HepG2 (cell line): Measurements from ENCODE around the gene CCDC157. TPM values are rescaled to one million over a fixed set of nuclear protein-coding genes. Genes with fewer than 3 reads are reported as not detected.
A peak's percentile ranks its signal among the peaks of the same experiment; 100 is the strongest.

ENCODE experiments used
- ATAC-seq: fragments of 200-7000 bp; cut with Tn5 transposase; 3 replicates; pipeline ENCODE4 v1.9.1; 2020; ENCODE audit warnings: mild to moderate bottlenecking, moderate library complexity
- BruUV-seq: library from RNA; stranded (reverse); fragments of 400-500 nt; replicated peaks from 2 replicates; lab custom pipeline; 2021; lab: Mats Ljungman, UMichigan
- CTCF ChIA-PET: fragments of 300-600 bp; formaldehyde crosslinking; extraction: SDS; loops from one replicate; lab custom pipeline; 2021; ENCODE audit warnings: low total read pairs, inconsistent platforms, low intra/inter-chr PET ratio; lab: Yijun Ruan, JAX
- POLR2A ChIA-PET: fragments of 350-600 bp; sonication (Branson Sonifier 250); formaldehyde crosslinking; loops from one replicate; lab custom pipeline; 2020; ENCODE audit warnings: antibody characterized with exemption, inconsistent platforms; lab: Yijun Ruan, JAX
- DNase-seq: peaks from one replicate; pipeline ENCODE4 v3.0.0-alpha.2; 2015; ENCODE audit warnings: low spot score
- FAIRE-seq: peaks from 3 replicates; lab custom pipeline; 2011; peaks lifted over from hg19 to GRCh38; lab: Jason Lieb, UNC
- H2AFZ ChIP-seq: one replicate; pipeline ENCODE4 v1.6.1; 2011; ENCODE audit warnings: low read length, inconsistent platforms
- H3K27ac ChIP-seq: fragments of 300-600 bp; 3 replicates; pipeline ENCODE4 v1.8.0; 2011; ENCODE audit warnings: mixed run types, mild to moderate bottlenecking, mixed read lengths, low read length, inconsistent platforms; ENCODE audit not compliant: insufficient read depth; ENCODE audit errors: extremely low read length
- H3K27me3 ChIP-seq, 2 experiments: fragments of 200-600 bp in 1 of 2; 2 replicates in 1 of 2; 3 replicates in 1 of 2; pipeline versions ENCODE4 v1.6.0 to v1.8.0; 2011; ENCODE audit warnings: low read length in 2 of 2, mild to moderate bottlenecking in 2 of 2, moderate library complexity in 2 of 2, inconsistent platforms in 1 of 2; ENCODE audit not compliant: insufficient read depth in 2 of 2, control insufficient read depth in 1 of 2
- H3K36me3 ChIP-seq, 2 experiments: fragments of 200-600 bp in 1 of 2; replicated peaks in 1 of 2; 2 replicates in 1 of 2; 3 replicates in 1 of 2; pipeline versions ENCODE4 v1.5.1 to v1.8.0; 2011; ENCODE audit warnings: low read length in 2 of 2, inconsistent platforms in 1 of 2; ENCODE audit not compliant: insufficient read depth in 2 of 2, control insufficient read depth in 1 of 2
- H3K4me1 ChIP-seq: 2 replicates; pipeline ENCODE4 v1.5.1; 2012; ENCODE audit warnings: low read length, inconsistent platforms; ENCODE audit not compliant: insufficient read depth
- H3K4me2 ChIP-seq: 2 replicates; pipeline ENCODE4 v1.6.0; 2011; ENCODE audit warnings: low read depth, low read length, inconsistent platforms
- H3K4me3 ChIP-seq, 3 experiments: fragments of 200-600 bp in 1 of 3; sonication (generic), shearing (Covaris generic) in 1 of 3; replicated peaks in 1 of 3; 2 replicates each; pipeline ENCODE4 v1.5.1; 2011 to 2016; ENCODE audit warnings: low read length in 3 of 3, inconsistent platforms in 2 of 3, low read depth in 2 of 3, mild to moderate bottlenecking in 2 of 3, control low read depth in 1 of 3, mixed read lengths in 1 of 3; ENCODE audit not compliant: insufficient read depth in 1 of 3
- H3K79me2 ChIP-seq: one replicate; pipeline ENCODE4 v1.6.1; 2011; ENCODE audit warnings: low read length, inconsistent platforms; ENCODE audit not compliant: insufficient read depth
- H3K9ac ChIP-seq: 2 replicates; pipeline ENCODE4 v1.6.0; 2011; ENCODE audit warnings: mild to moderate bottlenecking, low read depth, low read length, inconsistent platforms; ENCODE audit not compliant: insufficient read depth
- H3K9me3 ChIP-seq: 2 replicates; pipeline ENCODE4 v1.5.1; 2012; ENCODE audit warnings: mild to moderate bottlenecking, low read length
- H4K20me1 ChIP-seq: 2 replicates; pipeline ENCODE4 v1.6.0; 2011; ENCODE audit warnings: inconsistent platforms, mild to moderate bottlenecking, low read length, moderate library complexity; ENCODE audit not compliant: insufficient read depth
- ATM ChIP-seq: fragments of 450-650 bp; IDR thresholded peaks from 2 replicates; pipeline ENCODE4 v1.7.1; 2017; ENCODE audit warnings: mild to moderate bottlenecking, borderline replicate concordance
- CEBPB ChIP-seq: IDR thresholded peaks from 2 replicates; pipeline ENCODE4 v1.6.1; 2011; ENCODE audit warnings: low read depth, low read length, improper control_type of control experiment, borderline replicate concordance
- EZH2 ChIP-seq: conservative IDR thresholded peaks from 2 replicates; pipeline ENCODE4 v1.6.1; 2012; ENCODE audit warnings: mild to moderate bottlenecking, low read depth, low read length, moderate library complexity
- MAFG ChIP-seq: sonication (generic); formaldehyde crosslinking; IDR thresholded peaks from 2 replicates; pipeline ENCODE4 v1.5.1; 2020; ENCODE audit warnings: mild to moderate bottlenecking, missing genetic modification reagents
- ZNF329 ChIP-seq: sonication (generic); formaldehyde crosslinking; IDR thresholded peaks from 2 replicates; pipeline ENCODE4 v1.9.0; 2021; ENCODE audit warnings: low read depth, mild to moderate bottlenecking, missing genetic modification reagents
- WGBS: methylation state at CpG from one replicate; pipeline ENCODE4 v1.1.6; 2017; ENCODE audit warnings: low lambda C conversion rate; 5-methylcytosine and 5-hydroxymethylcytosine counted together
- in situ Hi-C: cut with HindIII; loops from 2 replicates; pipeline ENCODE4 v1.10.0; 2017; ENCODE audit warnings: low pct_unique_long_range_greater_than_20kb; ENCODE audit not compliant: extremely low pct_ligation_motif_present
- intact Hi-C: fragments of 100-400 bp; cut with micrococcal nuclease; formaldehyde crosslinking; loops from one replicate; pipeline ENCODE4 v1.10.0; 2022; ENCODE audit not compliant: unreplicated experiment
- polyA plus RNA-seq, 8 experiments: library from polyadenylated mRNA; depleted of rRNA in 3 of 8; stranded (reverse) in 7 of 8; unstranded in 1 of 8; fragments of >200 nt; fragmentation: Illumina TruSeq in 4 of 8; extraction: Trizol in 4 of 8; gene quantifications; 2 replicates each; pipeline versions ENCODE4 v1.2.1 to v1.2.3, GENCODE V29; 2011 to 2016; ENCODE audit warnings: low read depth in 4 of 8, missing spikeins in 1 of 8, mixed read lengths in 1 of 8; ENCODE audit not compliant: insufficient read depth in 1 of 8
- total RNA-seq, 5 experiments: library from RNA; depleted of rRNA; stranded (reverse); fragments of >200 nt; fragmentation: Illumina TruSeq; extraction: Trizol; gene quantifications; 2 replicates each; pipeline ENCODE4 v1.2.3, GENCODE V29; 2016; ENCODE audit warnings: low read depth in 1 of 5
- TF ChIP-seq, protein P1 (sequence below): IDR thresholded peaks from 2 replicates; pipeline ENCODE4 v1.6.1; 2012; ENCODE audit warnings: inconsistent platforms
- TF ChIP-seq, protein P2 (sequence below): sonication (generic); formaldehyde crosslinking; IDR thresholded peaks from 2 replicates; pipeline ENCODE4 v1.9.0; 2021; ENCODE audit warnings: missing genetic modification reagents, borderline replicate concordance
- TF ChIP-seq, protein P3 (sequence below): sonication (generic); formaldehyde crosslinking; IDR thresholded peaks from 2 replicates; pipeline ENCODE4 v1.5.1; 2020; ENCODE audit warnings: missing genetic modification reagents, mild to moderate bottlenecking, borderline replicate concordance
- TF ChIP-seq, protein P4 (sequence below): sonication (generic); formaldehyde crosslinking; IDR thresholded peaks from 2 replicates; pipeline ENCODE4 v1.4.0; 2020; ENCODE audit warnings: missing genetic modification reagents, borderline replicate concordance

CCDC157 gene
- total and polyA plus RNA-seq, 2 of the 13 experiments (the other 11 are each of a cell fraction or from before 2014, with no cell fraction given), result 1.4 to 1.6 TPM

DNA sequence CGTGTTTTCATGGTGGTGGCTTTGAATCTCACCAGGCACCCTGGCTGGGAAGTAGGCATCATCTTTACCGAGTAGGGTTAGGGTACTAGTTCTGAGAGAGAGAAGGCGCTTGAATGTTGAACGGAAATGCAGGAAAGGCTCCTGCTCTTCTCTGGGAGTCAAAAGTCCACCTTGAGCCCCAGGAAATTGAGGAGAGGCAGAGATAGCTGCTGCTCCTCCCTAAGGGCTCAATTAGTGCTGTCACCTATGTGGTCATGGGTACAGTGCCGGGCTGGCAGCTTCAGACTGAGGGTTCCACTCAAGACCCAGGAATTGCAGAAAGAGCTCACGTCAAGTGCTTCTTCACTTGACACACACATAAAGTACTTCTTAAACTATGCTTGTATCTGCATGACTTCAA, 1.7 kb downstream of the CCDC157 start:
- no peaks in the 10 kb centered on the region; a peak in 2 of 5 replicates for H3K27me3 ChIP-seq
- ChIA-PET CTCF (no interaction called here), POLR2A (interaction anchor here (0.6 kb wide), 1 partner anchor 16 kb away, joined by 3 read pairs; no protein-coding TSS in a partner anchor)
- no peak overlapping the region for H3K4me2 ChIP-seq
- FAIRE-seq (no peak), ATAC-seq (no peak), DNase-seq (no peak)
- in situ Hi-C loops (no loop called here), intact Hi-C loops (no loop called here)
- H2AFZ ChIP-seq, result no peak overlapping the region
- no peak overlapping the region for H3K9ac ChIP-seq
- WGBS, result 79% methylated on average over 5 of the region's 6 CpGs
- TF ChIP-seq CEBPB, result no peak
- TF ChIP-seq MAFG (CRISPR knock-in tag), result no peak
- TF ChIP-seq, protein P1, sequence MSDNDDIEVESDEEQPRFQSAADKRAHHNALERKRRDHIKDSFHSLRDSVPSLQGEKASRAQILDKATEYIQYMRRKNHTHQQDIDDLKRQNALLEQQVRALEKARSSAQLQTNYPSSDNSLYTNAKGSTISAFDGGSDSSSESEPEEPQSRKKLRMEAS, result no peak
- TF ChIP-seq ZNF329, result no peak
- TF ChIP-seq, protein P2, sequence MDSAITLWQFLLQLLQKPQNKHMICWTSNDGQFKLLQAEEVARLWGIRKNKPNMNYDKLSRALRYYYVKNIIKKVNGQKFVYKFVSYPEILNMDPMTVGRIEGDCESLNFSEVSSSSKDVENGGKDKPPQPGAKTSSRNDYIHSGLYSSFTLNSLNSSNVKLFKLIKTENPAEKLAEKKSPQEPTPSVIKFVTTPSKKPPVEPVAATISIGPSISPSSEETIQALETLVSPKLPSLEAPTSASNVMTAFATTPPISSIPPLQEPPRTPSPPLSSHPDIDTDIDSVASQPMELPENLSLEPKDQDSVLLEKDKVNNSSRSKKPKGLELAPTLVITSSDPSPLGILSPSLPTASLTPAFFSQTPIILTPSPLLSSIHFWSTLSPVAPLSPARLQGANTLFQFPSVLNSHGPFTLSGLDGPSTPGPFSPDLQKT (CRISPR knock-in tag), result no peak
- TF ChIP-seq, protein P3, sequence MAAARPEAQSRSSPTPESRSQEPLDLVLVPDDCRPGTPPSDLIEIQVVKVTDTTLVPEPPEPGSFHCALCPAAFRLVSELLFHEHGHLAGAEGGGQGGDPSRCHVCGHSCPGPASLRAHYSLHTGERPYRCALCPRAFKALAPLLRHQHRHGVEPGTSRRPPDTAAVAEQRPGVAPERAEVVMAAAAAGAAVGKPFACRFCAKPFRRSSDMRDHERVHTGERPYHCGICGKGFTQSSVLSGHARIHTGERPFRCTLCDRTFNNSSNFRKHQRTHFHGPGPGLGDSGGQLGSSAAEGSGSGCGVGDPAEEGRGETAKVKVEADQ (CRISPR knock-in tag), result no peak
- no peak for TF ChIP-seq EZH2
- TF ChIP-seq, protein P4, sequence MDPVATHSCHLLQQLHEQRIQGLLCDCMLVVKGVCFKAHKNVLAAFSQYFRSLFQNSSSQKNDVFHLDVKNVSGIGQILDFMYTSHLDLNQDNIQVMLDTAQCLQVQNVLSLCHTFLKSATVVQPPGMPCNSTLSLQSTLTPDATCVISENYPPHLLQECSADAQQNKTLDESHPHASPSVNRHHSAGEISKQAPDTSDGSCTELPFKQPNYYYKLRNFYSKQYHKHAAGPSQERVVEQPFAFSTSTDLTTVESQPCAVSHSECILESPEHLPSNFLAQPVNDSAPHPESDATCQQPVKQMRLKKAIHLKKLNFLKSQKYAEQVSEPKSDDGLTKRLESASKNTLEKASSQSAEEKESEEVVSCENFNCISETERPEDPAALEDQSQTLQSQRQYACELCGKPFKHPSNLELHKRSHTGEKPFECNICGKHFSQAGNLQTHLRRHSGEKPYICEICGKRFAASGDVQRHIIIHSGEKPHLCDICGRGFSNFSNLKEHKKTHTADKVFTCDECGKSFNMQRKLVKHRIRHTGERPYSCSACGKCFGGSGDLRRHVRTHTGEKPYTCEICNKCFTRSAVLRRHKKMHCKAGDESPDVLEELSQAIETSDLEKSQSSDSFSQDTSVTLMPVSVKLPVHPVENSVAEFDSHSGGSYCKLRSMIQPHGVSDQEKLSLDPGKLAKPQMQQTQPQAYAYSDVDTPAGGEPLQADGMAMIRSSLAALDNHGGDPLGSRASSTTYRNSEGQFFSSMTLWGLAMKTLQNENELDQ, result no peak
- TF ChIP-seq ATM, result no peak
- H3K4me1 ChIP-seq, result peaks cover 35% of the 10 kb centered on the region
- H4K20me1 ChIP-seq, result peaks cover 19% of the 10 kb centered on the region
- no peak overlapping the region for H3K27ac ChIP-seq
- peaks cover 0 to 12% of the 10 kb centered on the region in 2 experiments; a peak in 1 of 5 replicates for H3K36me3 ChIP-seq
- H3K4me3 ChIP-seq, result no peak overlapping the region
- BruUV-seq, result TSS peak; percentile 49
- H3K79me2 ChIP-seq, result peaks cover 27% of the 10 kb centered on the region
- no peaks in the 10 kb centered on the region for H3K9me3 ChIP-seq
